IMR-90 (cell line): ENCODE measurements around the gene EMX1.

Source experiments
- CEBPB ChIP-seq: IDR thresholded peaks from 2 replicates; pipeline ENCODE4 v1.6.1; 2012; ENCODE audit warnings: low read depth, low read length, improper control_type of control experiment
- CTCF ChIP-seq: conservative IDR thresholded peaks from 2 replicates; pipeline ENCODE4 v1.5.1; 2012; ENCODE audit warnings: mild to moderate bottlenecking, low read depth, low read length, improper control_type of control experiment
- FOS ChIP-seq: fragments of 150-350 bp; IDR thresholded peaks from 2 replicates; pipeline ENCODE4 v1.6.1; 2016; ENCODE audit warnings: low read depth, low read length
- MAZ ChIP-seq: IDR thresholded peaks from 2 replicates; pipeline ENCODE4 v1.6.1; 2012; ENCODE audit warnings: low read depth, mild to moderate bottlenecking, low read length, improper control_type of control experiment, moderate library complexity, borderline replicate concordance
- MXI1 ChIP-seq: IDR thresholded peaks from 2 replicates; pipeline ENCODE4 v1.6.1; 2012; ENCODE audit warnings: low read depth, mild to moderate bottlenecking, low read length, moderate library complexity, borderline replicate concordance
- POLR2A ChIP-seq: IDR thresholded peaks from 2 replicates; pipeline ENCODE4 v1.6.1; 2012; ENCODE audit warnings: mild to moderate bottlenecking, low read depth, low read length
- RAD21 ChIP-seq: IDR thresholded peaks from 2 replicates; pipeline ENCODE4 v1.6.1; 2012; ENCODE audit warnings: low read length, improper control_type of control experiment
- RCOR1 ChIP-seq: IDR thresholded peaks from 2 replicates; pipeline ENCODE4 v1.6.1; 2012; ENCODE audit warnings: mild to moderate bottlenecking, low read length, improper control_type of control experiment; ENCODE audit not compliant: insufficient replicate concordance
- RFX5 ChIP-seq: IDR thresholded peaks from 2 replicates; pipeline ENCODE4 v1.8.0; 2012; ENCODE audit warnings: low read depth, mild to moderate bottlenecking, low read length, moderate library complexity
- SMC3 ChIP-seq: fragments of 150-350 bp; IDR thresholded peaks from 2 replicates; pipeline ENCODE4 v1.6.1; 2016; ENCODE audit warnings: low read depth, mild to moderate bottlenecking, antibody characterized with exemption, low read length, moderate library complexity
- USF2 ChIP-seq: fragments of 150-350 bp; IDR thresholded peaks from 2 replicates; pipeline ENCODE4 v1.6.1; 2017; ENCODE audit warnings: mild to moderate bottlenecking, antibody characterized with exemption, low read length, low read depth

GRCh38 chr2:72975017-72975416 lies 57.7 kb downstream of the EMX1 start:
- no peak for TF ChIP-seq CTCF
- TF ChIP-seq USF2 = no peak
- no peak for TF ChIP-seq POLR2A
- no peak for TF ChIP-seq MXI1
- TF ChIP-seq RFX5 = no peak
- TF ChIP-seq RCOR1 = no peak
- no peak for TF ChIP-seq MAZ
- TF ChIP-seq RAD21 = no peak
- no peak for TF ChIP-seq CEBPB
- no peak for TF ChIP-seq SMC3
- no peak for TF ChIP-seq FOS
